ENCODE measurements around the gene KCNG4. TPM values are rescaled to one million over a fixed set of nuclear protein-coding genes. Genes with fewer than 3 reads are reported as not detected.

The KCNG4 gene
- total and polyA plus RNA-seq, 2 donors from 2014 or later: not detected

DNA sequence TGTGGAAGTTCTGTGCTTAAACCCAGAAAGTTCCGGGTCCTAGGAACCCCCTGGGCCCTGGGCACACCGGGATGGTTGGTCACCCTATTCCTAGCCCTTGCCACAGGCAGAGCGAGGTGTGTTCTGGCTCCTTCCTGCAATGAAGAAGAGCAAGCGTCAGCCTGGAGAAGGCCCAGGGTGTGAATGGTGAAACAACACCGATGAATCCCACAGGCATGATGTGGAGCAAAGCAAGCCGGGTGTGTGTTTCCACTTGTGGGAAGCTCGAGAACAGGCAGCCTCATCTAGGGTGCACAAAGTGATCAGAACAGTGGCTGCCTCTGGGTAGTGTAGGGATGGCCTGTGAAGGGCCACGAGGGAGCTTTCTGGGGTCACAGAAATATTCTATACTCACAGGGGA lies 13.8 kb downstream of the KCNG4 start:
- Histone ChIP-seq H3K4me1 (ENCODE audit: control insufficient read depth in 2 of 3, insufficient read depth in 2 of 3, low read depth in 1 of 3, low read length in 3 of 3) (peaks cover 0 to 8% (median 0%) of the 10 kb centered on the region in 3 donors), H3K9ac (ENCODE audit: low read length in 3 of 3) (no peak overlapping the region), H3K27ac (ENCODE audit: low read depth in 2 of 2, low read length in 2 of 2) (no peak overlapping the region), H3K9me3 (ENCODE audit: control insufficient read depth in 2 of 3, insufficient read depth in 1 of 3, low read length in 3 of 3) (no peaks in the 10 kb centered on the region), H3K36me3 (ENCODE audit: control insufficient read depth in 2 of 3, insufficient read depth in 3 of 3, low read length in 3 of 3) (no peaks in the 10 kb centered on the region), H3K27me3 (ENCODE audit: control insufficient read depth, insufficient read depth, low read length) (no peaks in the 10 kb centered on the region), H3K4me3 (ENCODE audit: low read length in 3 of 3) (no peak overlapping the region)
- TF ChIP-seq, protein P1, sequence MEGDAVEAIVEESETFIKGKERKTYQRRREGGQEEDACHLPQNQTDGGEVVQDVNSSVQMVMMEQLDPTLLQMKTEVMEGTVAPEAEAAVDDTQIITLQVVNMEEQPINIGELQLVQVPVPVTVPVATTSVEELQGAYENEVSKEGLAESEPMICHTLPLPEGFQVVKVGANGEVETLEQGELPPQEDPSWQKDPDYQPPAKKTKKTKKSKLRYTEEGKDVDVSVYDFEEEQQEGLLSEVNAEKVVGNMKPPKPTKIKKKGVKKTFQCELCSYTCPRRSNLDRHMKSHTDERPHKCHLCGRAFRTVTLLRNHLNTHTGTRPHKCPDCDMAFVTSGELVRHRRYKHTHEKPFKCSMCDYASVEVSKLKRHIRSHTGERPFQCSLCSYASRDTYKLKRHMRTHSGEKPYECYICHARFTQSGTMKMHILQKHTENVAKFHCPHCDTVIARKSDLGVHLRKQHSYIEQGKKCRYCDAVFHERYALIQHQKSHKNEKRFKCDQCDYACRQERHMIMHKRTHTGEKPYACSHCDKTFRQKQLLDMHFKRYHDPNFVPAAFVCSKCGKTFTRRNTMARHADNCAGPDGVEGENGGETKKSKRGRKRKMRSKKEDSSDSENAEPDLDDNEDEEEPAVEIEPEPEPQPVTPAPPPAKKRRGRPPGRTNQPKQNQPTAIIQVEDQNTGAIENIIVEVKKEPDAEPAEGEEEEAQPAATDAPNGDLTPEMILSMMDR (IDR thresholded peaks at IDR 0.05; ENCODE audit: borderline replicate concordance, extremely low read depth, insufficient read depth): no peak
- FAIRE-seq (no peak), DNase-seq (no peak)
- intact Hi-C loops (cut with DNase I): no loop called here

GRCh38 chr16:84225571-84225970 lies 14.2 kb downstream of the KCNG4 start:
- FAIRE-seq: no peak
- H3K36me3 ChIP-seq (ENCODE audit: control insufficient read depth in 2 of 3, insufficient read depth in 3 of 3, low read length in 3 of 3): no peaks in the 10 kb centered on the region
- intact Hi-C loops (cut with DNase I): no loop called here
- TF ChIP-seq, protein P1 (IDR thresholded peaks at IDR 0.05; ENCODE audit: borderline replicate concordance, extremely low read depth, insufficient read depth): no peak
- H3K4me3 ChIP-seq (ENCODE audit: low read length in 3 of 3): no peak overlapping the region
- no peak for DNase-seq
- peaks cover 0 to 8% (median 0%) of the 10 kb centered on the region in 3 donors for H3K4me1 ChIP-seq (ENCODE audit: control insufficient read depth in 2 of 3, insufficient read depth in 2 of 3, low read depth in 1 of 3, low read length in 3 of 3)
- H3K9ac ChIP-seq (ENCODE audit: low read length in 3 of 3): no peak overlapping the region
- H3K27me3 ChIP-seq (ENCODE audit: control insufficient read depth, insufficient read depth, low read length): no peaks in the 10 kb centered on the region
- no peak overlapping the region for H3K27ac ChIP-seq (ENCODE audit: low read depth in 2 of 2, low read length in 2 of 2)
- no peaks in the 10 kb centered on the region for H3K9me3 ChIP-seq (ENCODE audit: control insufficient read depth in 2 of 3, insufficient read depth in 1 of 3, low read length in 3 of 3)

DNA sequence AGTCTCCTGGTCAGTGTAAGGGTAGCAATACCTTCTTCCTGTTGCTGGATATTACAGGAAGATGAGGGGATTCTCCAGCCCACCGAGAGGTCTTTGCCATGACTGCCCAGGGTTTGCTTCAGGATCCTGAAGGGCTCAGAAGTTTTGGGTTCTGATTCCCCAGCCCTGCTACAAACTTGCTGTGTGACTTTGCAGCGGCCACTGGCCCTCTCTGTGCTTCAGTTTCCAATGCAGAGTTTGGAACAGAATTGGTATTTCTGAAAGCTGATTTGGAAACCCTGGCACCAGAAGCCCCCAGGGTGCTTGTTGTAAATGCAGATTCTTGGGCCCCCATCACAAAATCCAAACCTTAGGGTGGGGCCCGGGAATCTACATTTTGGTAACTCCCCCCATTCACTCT lies 14.7 kb downstream of the KCNG4 start:
- H3K4me3 ChIP-seq (ENCODE audit: low read length in 3 of 3): no peak overlapping the region
- H3K36me3 ChIP-seq (ENCODE audit: control insufficient read depth in 2 of 3, insufficient read depth in 3 of 3, low read length in 3 of 3): no peaks in the 10 kb centered on the region
- DNase-seq (no peak), FAIRE-seq (no peak)
- intact Hi-C loops (cut with DNase I): no loop called here
- H3K9ac ChIP-seq (ENCODE audit: low read length in 3 of 3): no peak overlapping the region
- H3K9me3 ChIP-seq (ENCODE audit: control insufficient read depth in 2 of 3, insufficient read depth in 1 of 3, low read length in 3 of 3): no peaks in the 10 kb centered on the region
- H3K27ac ChIP-seq (ENCODE audit: low read depth in 2 of 2, low read length in 2 of 2): no peak overlapping the region
- peaks cover 0 to 8% (median 0%) of the 10 kb centered on the region in 3 donors for H3K4me1 ChIP-seq (ENCODE audit: control insufficient read depth in 2 of 3, insufficient read depth in 2 of 3, low read depth in 1 of 3, low read length in 3 of 3)
- TF ChIP-seq, protein P1 (IDR thresholded peaks at IDR 0.05; ENCODE audit: borderline replicate concordance, extremely low read depth, insufficient read depth): no peak
- H3K27me3 ChIP-seq (ENCODE audit: control insufficient read depth, insufficient read depth, low read length): no peaks in the 10 kb centered on the region

- DNase-seq (no peak), FAIRE-seq (no peak)
- Histone ChIP-seq H3K4me3 (ENCODE audit: low read length in 3 of 3) (no peak overlapping the region), H3K36me3 (ENCODE audit: control insufficient read depth in 2 of 3, insufficient read depth in 3 of 3, low read length in 3 of 3) (no peaks in the 10 kb centered on the region), H3K27me3 (ENCODE audit: control insufficient read depth, insufficient read depth, low read length) (no peaks in the 10 kb centered on the region), H3K9ac (ENCODE audit: low read length in 3 of 3) (no peak overlapping the region), H3K27ac (ENCODE audit: low read depth in 2 of 2, low read length in 2 of 2) (no peak overlapping the region), H3K4me1 (ENCODE audit: control insufficient read depth in 2 of 3, insufficient read depth in 2 of 3, low read depth in 1 of 3, low read length in 3 of 3) (peaks cover 0 to 8% (median 0%) of the 10 kb centered on the region in 3 donors), H3K9me3 (ENCODE audit: control insufficient read depth in 2 of 3, insufficient read depth in 1 of 3, low read length in 3 of 3) (no peaks in the 10 kb centered on the region)
- TF ChIP-seq, protein P1 (IDR thresholded peaks at IDR 0.05; ENCODE audit: borderline replicate concordance, extremely low read depth, insufficient read depth): no peak
- intact Hi-C loops (cut with DNase I): no loop called here
Measured at GRCh38 chr16:84224554-84224953, 15.3 kb downstream of the KCNG4 start.
